HepG2 (cell line): ENCODE measurements around the gene C6orf15. TPM values are rescaled to one million over a fixed set of nuclear protein-coding genes. Genes with fewer than 3 reads are reported as not detected.

Experiments
- ATAC-seq: fragments of 200-7000 bp; cut with Tn5 transposase; 3 replicates; pipeline ENCODE4 v1.9.1; 2020; ENCODE audit warnings: mild to moderate bottlenecking, moderate library complexity
- BruUV-seq: library from RNA; stranded (reverse); fragments of 400-500 nt; replicated peaks from 2 replicates; lab custom pipeline; 2021; lab: Mats Ljungman, UMichigan
- CTCF ChIA-PET: fragments of 300-600 bp; formaldehyde crosslinking; extraction: SDS; loops from one replicate; lab custom pipeline; 2021; ENCODE audit warnings: low total read pairs, inconsistent platforms, low intra/inter-chr PET ratio; lab: Yijun Ruan, JAX
- POLR2A ChIA-PET: fragments of 350-600 bp; sonication (Branson Sonifier 250); formaldehyde crosslinking; loops from one replicate; lab custom pipeline; 2020; ENCODE audit warnings: antibody characterized with exemption, inconsistent platforms; lab: Yijun Ruan, JAX
- DNase-seq: peaks from one replicate; pipeline ENCODE4 v3.0.0-alpha.2; 2015; ENCODE audit warnings: low spot score
- FAIRE-seq: peaks from 3 replicates; lab custom pipeline; 2011; peaks lifted over from hg19 to GRCh38; lab: Jason Lieb, UNC
- H2AFZ ChIP-seq: one replicate; pipeline ENCODE4 v1.6.1; 2011; ENCODE audit warnings: low read length, inconsistent platforms
- H3K27ac ChIP-seq: fragments of 300-600 bp; 3 replicates; pipeline ENCODE4 v1.8.0; 2011; ENCODE audit warnings: mixed run types, mild to moderate bottlenecking, mixed read lengths, low read length, inconsistent platforms; ENCODE audit not compliant: insufficient read depth; ENCODE audit errors: extremely low read length
- H3K27me3 ChIP-seq, 2 experiments: fragments of 200-600 bp in 1 of 2; 2 replicates in 1 of 2; 3 replicates in 1 of 2; pipeline versions ENCODE4 v1.6.0 to v1.8.0; 2011; ENCODE audit warnings: low read length in 2 of 2, mild to moderate bottlenecking in 2 of 2, moderate library complexity in 2 of 2, inconsistent platforms in 1 of 2; ENCODE audit not compliant: insufficient read depth in 2 of 2, control insufficient read depth in 1 of 2
- H3K36me3 ChIP-seq, 2 experiments: fragments of 200-600 bp in 1 of 2; replicated peaks in 1 of 2; 2 replicates in 1 of 2; 3 replicates in 1 of 2; pipeline versions ENCODE4 v1.5.1 to v1.8.0; 2011; ENCODE audit warnings: low read length in 2 of 2, inconsistent platforms in 1 of 2; ENCODE audit not compliant: insufficient read depth in 2 of 2, control insufficient read depth in 1 of 2
- H3K4me1 ChIP-seq: 2 replicates; pipeline ENCODE4 v1.5.1; 2012; ENCODE audit warnings: low read length, inconsistent platforms; ENCODE audit not compliant: insufficient read depth
- H3K4me2 ChIP-seq: 2 replicates; pipeline ENCODE4 v1.6.0; 2011; ENCODE audit warnings: low read depth, low read length, inconsistent platforms
- H3K4me3 ChIP-seq, 3 experiments: fragments of 200-600 bp in 1 of 3; sonication (generic), shearing (Covaris generic) in 1 of 3; replicated peaks in 1 of 3; 2 replicates each; pipeline ENCODE4 v1.5.1; 2011 to 2016; ENCODE audit warnings: low read length in 3 of 3, inconsistent platforms in 2 of 3, low read depth in 2 of 3, mild to moderate bottlenecking in 2 of 3, control low read depth in 1 of 3, mixed read lengths in 1 of 3; ENCODE audit not compliant: insufficient read depth in 1 of 3
- H3K79me2 ChIP-seq: one replicate; pipeline ENCODE4 v1.6.1; 2011; ENCODE audit warnings: low read length, inconsistent platforms; ENCODE audit not compliant: insufficient read depth
- H3K9ac ChIP-seq: 2 replicates; pipeline ENCODE4 v1.6.0; 2011; ENCODE audit warnings: mild to moderate bottlenecking, low read depth, low read length, inconsistent platforms; ENCODE audit not compliant: insufficient read depth
- H3K9me3 ChIP-seq: 2 replicates; pipeline ENCODE4 v1.5.1; 2012; ENCODE audit warnings: mild to moderate bottlenecking, low read length
- H4K20me1 ChIP-seq: 2 replicates; pipeline ENCODE4 v1.6.0; 2011; ENCODE audit warnings: inconsistent platforms, mild to moderate bottlenecking, low read length, moderate library complexity; ENCODE audit not compliant: insufficient read depth
- MYC ChIP-seq: sonication (generic); formaldehyde crosslinking; IDR thresholded peaks from 2 replicates; pipeline ENCODE4 v1.9.0; 2021; ENCODE audit warnings: missing genetic modification reagents, borderline replicate concordance
- RORA ChIP-seq: sonication (generic); formaldehyde crosslinking; IDR thresholded peaks from 2 replicates; pipeline ENCODE4 v1.5.0; 2020; ENCODE audit warnings: mild to moderate bottlenecking, missing genetic modification reagents, moderate library complexity
- STAT5B ChIP-seq: sonication (generic); formaldehyde crosslinking; IDR thresholded peaks from 2 replicates; pipeline ENCODE4 v1.4.0; 2020; ENCODE audit warnings: missing genetic modification reagents
- TSC22D2 ChIP-seq: sonication (generic); formaldehyde crosslinking; IDR thresholded peaks from 2 replicates; pipeline ENCODE4 v1.5.1; 2020; ENCODE audit warnings: missing genetic modification reagents, mild to moderate bottlenecking, borderline replicate concordance
- ZNF761 ChIP-seq: sonication (generic); formaldehyde crosslinking; conservative IDR thresholded peaks from 2 replicates; pipeline ENCODE4 v1.4.0; 2020; ENCODE audit warnings: mild to moderate bottlenecking, missing genetic modification reagents
- ZNF83 ChIP-seq: sonication (generic); formaldehyde crosslinking; IDR thresholded peaks from 2 replicates; pipeline ENCODE4 v1.4.0; 2020; ENCODE audit warnings: missing genetic modification reagents, mild to moderate bottlenecking, borderline replicate concordance
- WGBS: methylation state at CpG from one replicate; pipeline ENCODE4 v1.1.6; 2017; ENCODE audit warnings: low lambda C conversion rate; 5-methylcytosine and 5-hydroxymethylcytosine counted together
- in situ Hi-C: cut with HindIII; loops from 2 replicates; pipeline ENCODE4 v1.10.0; 2017; ENCODE audit warnings: low pct_unique_long_range_greater_than_20kb; ENCODE audit not compliant: extremely low pct_ligation_motif_present
- intact Hi-C: fragments of 100-400 bp; cut with micrococcal nuclease; formaldehyde crosslinking; loops from one replicate; pipeline ENCODE4 v1.10.0; 2022; ENCODE audit not compliant: unreplicated experiment
- polyA plus RNA-seq, 8 experiments: library from polyadenylated mRNA; depleted of rRNA in 3 of 8; stranded (reverse) in 7 of 8; unstranded in 1 of 8; fragments of >200 nt; fragmentation: Illumina TruSeq in 4 of 8; extraction: Trizol in 4 of 8; gene quantifications; 2 replicates each; pipeline versions ENCODE4 v1.2.1 to v1.2.3, GENCODE V29; 2011 to 2016; ENCODE audit warnings: low read depth in 4 of 8, missing spikeins in 1 of 8, mixed read lengths in 1 of 8; ENCODE audit not compliant: insufficient read depth in 1 of 8
- total RNA-seq, 5 experiments: library from RNA; depleted of rRNA; stranded (reverse); fragments of >200 nt; fragmentation: Illumina TruSeq; extraction: Trizol; gene quantifications; 2 replicates each; pipeline ENCODE4 v1.2.3, GENCODE V29; 2016; ENCODE audit warnings: low read depth in 1 of 5
- TF ChIP-seq, protein P1 (sequence below): IDR thresholded peaks from 2 replicates; pipeline ENCODE4 v1.6.1; 2012; ENCODE audit warnings: low read depth, low read length, improper control_type of control experiment
- TF ChIP-seq, protein P2 (sequence below): sonication (generic); formaldehyde crosslinking; conservative IDR thresholded peaks from 2 replicates; pipeline ENCODE4 v1.8.0; 2022; ENCODE audit warnings: missing genetic modification reagents

Gene C6orf15
- total and polyA plus RNA-seq, 2 of the 13 experiments (the other 11 are each of a cell fraction or from before 2014, with no cell fraction given): not detected

DNA sequence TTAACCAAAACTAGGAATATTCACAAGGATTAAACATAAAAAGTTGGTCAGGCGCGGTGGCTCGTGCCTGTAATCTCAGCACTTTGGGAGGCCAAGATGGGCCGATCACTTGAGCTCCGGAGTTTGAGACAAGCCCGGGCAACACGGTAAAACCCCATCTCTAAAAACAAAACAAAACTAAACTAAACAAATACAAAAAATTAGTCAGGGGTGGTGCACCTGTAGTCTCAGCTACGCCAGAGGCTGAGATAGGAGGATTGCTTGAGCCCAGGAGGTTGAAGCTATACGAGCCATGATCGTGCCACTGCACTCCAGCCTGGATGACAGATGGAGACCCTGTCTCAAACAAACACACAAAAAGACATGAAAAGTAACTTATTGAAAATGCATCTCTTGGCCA lies 23.3 kb upstream of the C6orf15 start (continued):
- TF ChIP-seq, protein P1, sequence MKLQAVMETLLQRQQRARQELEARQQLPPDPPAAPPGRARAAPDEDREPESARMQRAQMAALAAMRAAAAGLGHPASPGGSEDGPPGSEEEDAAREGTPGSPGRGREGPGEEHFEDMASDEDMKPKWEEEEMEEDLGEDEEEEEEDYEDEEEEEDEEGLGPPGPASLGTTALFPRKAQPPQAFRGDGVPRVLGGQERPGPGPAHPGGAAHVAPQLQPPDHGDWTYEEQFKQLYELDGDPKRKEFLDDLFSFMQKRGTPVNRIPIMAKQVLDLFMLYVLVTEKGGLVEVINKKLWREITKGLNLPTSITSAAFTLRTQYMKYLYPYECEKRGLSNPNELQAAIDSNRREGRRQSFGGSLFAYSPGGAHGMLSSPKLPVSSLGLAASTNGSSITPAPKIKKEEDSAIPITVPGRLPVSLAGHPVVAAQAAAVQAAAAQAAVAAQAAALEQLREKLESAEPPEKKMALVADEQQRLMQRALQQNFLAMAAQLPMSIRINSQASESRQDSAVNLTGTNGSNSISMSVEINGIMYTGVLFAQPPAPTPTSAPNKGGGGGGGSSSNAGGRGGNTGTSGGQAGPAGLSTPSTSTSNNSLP: no peak
- TF ChIP-seq MYC (CRISPR knock-in tag): no peak
- TF ChIP-seq, all 625 proteins: peak for 0

DNA sequence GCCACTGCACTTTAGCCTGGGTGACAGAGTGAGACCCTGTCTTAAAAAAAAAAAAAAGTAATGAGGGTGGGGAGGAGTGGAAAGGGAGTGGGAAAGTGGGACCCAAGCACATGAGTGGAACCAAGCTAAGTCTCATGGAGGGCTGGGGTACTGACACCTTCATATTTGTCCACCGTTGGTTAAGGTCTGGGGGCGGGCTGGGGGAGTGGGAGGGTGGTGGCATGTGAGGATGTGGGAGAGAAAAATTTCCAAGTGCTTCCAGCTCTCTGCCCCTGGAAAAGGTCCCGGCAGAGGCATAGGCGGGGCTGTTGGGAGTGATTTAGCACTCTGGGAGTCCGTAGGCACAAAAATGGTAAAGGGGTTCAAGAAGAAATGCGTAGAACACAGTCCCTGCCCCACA lies 20.4 kb upstream of the C6orf15 start:
- CTCF ChIA-PET: no interaction called here
- FAIRE-seq (no peak), ATAC-seq (no peak)

More for the DNA sequence above, 20.4 kb upstream of the C6orf15 start:
- H3K4me3 ChIP-seq: no peak overlapping the region
- intact Hi-C loops (no loop called here), in situ Hi-C loops (no loop called here)
- no peaks in the 10 kb centered on the region for H3K36me3 ChIP-seq
- H4K20me1 ChIP-seq: no peaks in the 10 kb centered on the region
- H2AFZ ChIP-seq: no peak overlapping the region
- no peak overlapping the region for H3K4me2 ChIP-seq
- TF ChIP-seq, protein P2, sequence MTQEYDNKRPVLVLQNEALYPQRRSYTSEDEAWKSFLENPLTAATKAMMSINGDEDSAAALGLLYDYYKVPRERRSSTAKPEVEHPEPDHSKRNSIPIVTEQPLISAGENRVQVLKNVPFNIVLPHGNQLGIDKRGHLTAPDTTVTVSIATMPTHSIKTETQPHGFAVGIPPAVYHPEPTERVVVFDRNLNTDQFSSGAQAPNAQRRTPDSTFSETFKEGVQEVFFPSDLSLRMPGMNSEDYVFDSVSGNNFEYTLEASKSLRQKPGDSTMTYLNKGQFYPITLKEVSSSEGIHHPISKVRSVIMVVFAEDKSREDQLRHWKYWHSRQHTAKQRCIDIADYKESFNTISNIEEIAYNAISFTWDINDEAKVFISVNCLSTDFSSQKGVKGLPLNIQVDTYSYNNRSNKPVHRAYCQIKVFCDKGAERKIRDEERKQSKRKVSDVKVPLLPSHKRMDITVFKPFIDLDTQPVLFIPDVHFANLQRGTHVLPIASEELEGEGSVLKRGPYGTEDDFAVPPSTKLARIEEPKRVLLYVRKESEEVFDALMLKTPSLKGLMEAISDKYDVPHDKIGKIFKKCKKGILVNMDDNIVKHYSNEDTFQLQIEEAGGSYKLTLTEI (CRISPR knock-in tag): no peak
- TF ChIP-seq STAT5B (CRISPR knock-in tag) (no peak), RORA (CRISPR knock-in tag) (no peak), TSC22D2 (no peak), ZNF83 (CRISPR knock-in tag) (no peak), ZNF761 (no peak)
- peaks cover 0 to 11% of the 10 kb centered on the region in 2 experiments; a peak in 1 of 5 replicates for H3K27me3 ChIP-seq
- no peak for DNase-seq
- no peaks in the 10 kb centered on the region for H3K9me3 ChIP-seq
- WGBS: 28% methylated on average over 6 of the region's 6 CpGs
- POLR2A ChIA-PET: no interaction called here
- H3K27ac ChIP-seq: no peak overlapping the region
- no TSS peak for BruUV-seq
- no peaks in the 10 kb centered on the region for H3K79me2 ChIP-seq
- no peak overlapping the region for H3K9ac ChIP-seq
- H3K4me1 ChIP-seq: peaks cover 4% of the 10 kb centered on the region
